OCI-LY7 (cell line): Measurements from ENCODE around the gene ITPA. TPM values are rescaled to one million over a fixed set of nuclear protein-coding genes. Genes with fewer than 3 reads are reported as not detected.

ENCODE experiments used
- BruUV-seq: library from RNA; stranded (reverse); fragments of 400-500 nt; replicated peaks from 2 replicates; lab custom pipeline; 2021; lab: Mats Ljungman, UMichigan
- CTCF ChIA-PET: fragments of 300-600 bp; sonication (Branson Sonifier 250); formaldehyde crosslinking; loops from one replicate; lab custom pipeline; 2022; ENCODE audit warnings: antibody characterized with exemption; ENCODE audit not compliant: unreplicated experiment; lab: Charles Lee
- POLR2A ChIA-PET: fragments of 300-600 bp; sonication (Branson Sonifier 250); formaldehyde crosslinking; loops from one replicate; lab custom pipeline; 2022; ENCODE audit warnings: antibody characterized with exemption; lab: Charles Lee
- DNase-seq: peaks from one replicate; pipeline ENCODE4 v3.0.0-alpha.2; 2015; ENCODE audit warnings: low spot score
- H2AFZ ChIP-seq: fragments of 200-600 bp; sonication (generic), shearing (Covaris generic); 2 replicates; pipeline ENCODE4 v1.6.1; 2014; ENCODE audit warnings: mild to moderate bottlenecking, antibody characterized with exemption, low read length, moderate library complexity
- H3K27ac ChIP-seq: fragments of 200-600 bp; sonication (generic); 2 replicates; pipeline ENCODE4 v1.5.1; 2014; ENCODE audit warnings: mixed run types, low read depth, mild to moderate bottlenecking, moderate library complexity, low read length, inconsistent platforms; ENCODE audit not compliant: poor library complexity, severe bottlenecking
- H3K36me3 ChIP-seq: fragments of 200-600 bp; sonication (generic); 2 replicates; pipeline ENCODE4 v1.6.1; 2014; ENCODE audit warnings: mild to moderate bottlenecking, antibody characterized with exemption, low read length, moderate library complexity, mixed read lengths; ENCODE audit not compliant: insufficient read depth
- H3K4me1 ChIP-seq: fragments of 200-600 bp; sonication (generic); 2 replicates; pipeline ENCODE4 v1.5.1; 2014; ENCODE audit warnings: mild to moderate bottlenecking, low read length; ENCODE audit not compliant: insufficient read depth, poor library complexity, severe bottlenecking
- H3K4me2 ChIP-seq: fragments of 200-600 bp; sonication (generic); 2 replicates; pipeline ENCODE4 v1.6.1; 2014; ENCODE audit warnings: mild to moderate bottlenecking, low read length
- H3K4me3 ChIP-seq: fragments of 200-600 bp; sonication (generic); 2 replicates; pipeline ENCODE4 v1.5.1; 2014; ENCODE audit warnings: mild to moderate bottlenecking, low read depth, low read length; ENCODE audit not compliant: poor library complexity, severe bottlenecking
- H3K79me2 ChIP-seq: fragments of 200-600 bp; sonication (generic); 2 replicates; pipeline ENCODE4 v1.6.1; 2016; ENCODE audit warnings: low read depth, mild to moderate bottlenecking, low read length, moderate library complexity, mixed read lengths; ENCODE audit not compliant: insufficient read depth
- H3K9me2 ChIP-seq: fragments of 200-600 bp; sonication (generic); 2 replicates; pipeline ENCODE4 v1.6.1; 2016; ENCODE audit warnings: mild to moderate bottlenecking, low read length, mixed read lengths; ENCODE audit not compliant: insufficient read depth
- H3K9me3 ChIP-seq: fragments of 200-600 bp; sonication (generic); 2 replicates; pipeline ENCODE4 v1.6.1; 2014; ENCODE audit warnings: mild to moderate bottlenecking, mixed run types, low read length, mixed read lengths
- H4K20me1 ChIP-seq: fragments of 200-600 bp; sonication (generic); 2 replicates; pipeline ENCODE4 v1.6.1; 2014; ENCODE audit warnings: mild to moderate bottlenecking, antibody characterized with exemption, low read length, moderate library complexity, mixed read lengths; ENCODE audit not compliant: insufficient read depth
- CTCF ChIP-seq: fragments of 200-600 bp; sonication (generic); conservative IDR thresholded peaks from 2 replicates; pipeline ENCODE4 v1.5.1; 2014; ENCODE audit warnings: mild to moderate bottlenecking, antibody characterized with exemption, low read length, moderate library complexity, mixed read lengths
- EZH2phosphoT487 ChIP-seq: fragments of 200-600 bp; sonication (generic); IDR thresholded peaks from 2 replicates; pipeline ENCODE4 v1.6.1; 2018; ENCODE audit warnings: low read depth, borderline replicate concordance, mild to moderate bottlenecking, mixed run types, antibody characterized with exemption, low read length, moderate library complexity, mixed read lengths
- intact Hi-C: fragments of 100-400 bp; cut with micrococcal nuclease; formaldehyde crosslinking; loops from one replicate; pipeline ENCODE4 v1.10.0; 2022; ENCODE audit not compliant: unreplicated experiment
- total RNA-seq, 2 experiments: library from RNA; depleted of rRNA in 1 of 2; stranded (reverse); fragments of >200 nt in 1 of 2; shearing (Covaris generic) in 1 of 2; gene quantifications; 2 replicates each; pipeline ENCODE4 v1.2.3, GENCODE V29; 2014 to 2022

The ITPA gene
- total RNA-seq, 2 experiments from 2014 or later, result 58.0 to 62.4 TPM

GRCh38 chr20:3203315-3204123 lies 5.8 kb upstream of the ITPA start:
- H3K79me2 ChIP-seq, result peaks cover 18% of the 10 kb centered on the region; the same call in 1 of the 2 replicates
- intact Hi-C loops, result loop anchor here (5.0 to 10.0 kb wide), 2 partner anchors 46 to 549 kb away; partner anchors contain the start of genes FASTKD5, NOP56 and UBOX5
- peak; percentile 40 for DNase-seq
- peak overlapping the region; percentile 73 for H3K27ac ChIP-seq
- peak overlapping the region; percentile 92 for H3K4me3 ChIP-seq
- TF ChIP-seq EZH2phosphoT487, result no peak
- TF ChIP-seq CTCF, result no peak
- H2AFZ ChIP-seq, result peak overlapping the region; percentile 56; the same call in 1 of the 2 replicates
- H3K4me1 ChIP-seq, result peaks cover 17% of the 10 kb centered on the region
- TSS peak; percentile 49 for BruUV-seq
- H3K9me2 ChIP-seq, result no peaks in the 10 kb centered on the region
- ChIA-PET CTCF (no interaction called here), POLR2A (interaction anchor here (0.5 to 1.1 kb wide), 5 partner anchors 19 to 152 kb away, joined by 3 to 4 read pairs (median 3); no protein-coding TSS in a partner anchor)
- H3K4me2 ChIP-seq, result peak overlapping the region; percentile 96
- peaks cover 35% of the 10 kb centered on the region for H3K36me3 ChIP-seq
- H3K9me3 ChIP-seq, result no peaks in the 10 kb centered on the region
- no peaks in the 10 kb centered on the region for H4K20me1 ChIP-seq

- no TSS peak for BruUV-seq
- Histone ChIP-seq H3K79me2 (peaks cover 18% of the 10 kb centered on the region; the same call in 1 of the 2 replicates), H3K9me2 (no peaks in the 10 kb centered on the region), H3K9me3 (no peaks in the 10 kb centered on the region), H3K4me3 (peak within 1 kb of the TSS; percentile 92), H2AFZ (peak within 1 kb of the TSS; percentile 56; the same call in 1 of the 2 replicates), H3K4me1 (peaks cover 17% of the 10 kb centered on the region), H3K27ac (peak within 1 kb of the TSS; percentile 73), H3K4me2 (peak within 1 kb of the TSS; percentile 96), H3K36me3 (peaks cover 28% of the 10 kb centered on the region), H4K20me1 (no peaks in the 10 kb centered on the region)
- peak; percentile 86 for DNase-seq
- ChIA-PET POLR2A (interaction anchor here (0.5 to 1.1 kb wide), 3 partner anchors 47 to 153 kb away, joined by 3 to 4 read pairs (median 3); no protein-coding TSS in a partner anchor), CTCF (no interaction called here)
- TF ChIP-seq CTCF, result no peak
- no peak for TF ChIP-seq EZH2phosphoT487
- intact Hi-C loops, result loop anchor here (5.0 to 10.0 kb wide), 2 partner anchors 47 to 549 kb away; partner anchors contain the start of genes FASTKD5, NOP56 and UBOX5
These were observed 5.0 kb upstream of the ITPA start, which contains the start of gene DDRGK1 for GRCh38 chr20:3204124-3204794. Gene DDRGK1, minus strand, starts transcription at chr20:3204682. Its CDS starts 55 bp downstream, at chr20:3204627.
